ENCODE measurements around the gene ARFIP1. TPM values are rescaled to one million over a fixed set of nuclear protein-coding genes. Genes with fewer than 3 reads are reported as not detected.

ARFIP1 gene
- total and polyA plus RNA-seq, 12 donors = 7.4 to 18.7 (median 14.9) TPM

GRCh38 chr4:152803541-152803940, 23.8 kb downstream of the ARFIP1 start:
- ATAC-seq (no peak), DNase-seq (no peak)
- TF ChIP-seq CTCF (IDR thresholded peaks at IDR 0.05) = no peak
- Histone ChIP-seq H3K4me1 (peaks cover 0 to 21% (median 15%) of the 10 kb centered on the region in 9 donors), H3K27me3 (no peaks in the 10 kb centered on the region), H3K9me3 (peaks cover 0 to 3% (median 0%) of the 10 kb centered on the region in 11 donors), H3K36me3 (no peaks in the 10 kb centered on the region), H3K4me3 (no peak overlapping the region), H3K27ac (no peak overlapping the region)
- intact Hi-C loops (cut with DNase I) = no loop called here
- WGBS, 2 donors = 97 to 98% methylated on average over 1 of the region's 1 CpG

- no peak for TF ChIP-seq CTCF (IDR thresholded peaks at IDR 0.05)
- Histone ChIP-seq H3K27ac (no peak overlapping the region), H3K36me3 (no peaks in the 10 kb centered on the region), H3K9me3 (peaks cover 0 to 3% (median 0%) of the 10 kb centered on the region in 11 donors), H3K4me3 (no peak overlapping the region), H3K27me3 (no peaks in the 10 kb centered on the region), H3K4me1 (peaks cover 0 to 21% (median 15%) of the 10 kb centered on the region in 9 donors)
- intact Hi-C loops (cut with DNase I) = no loop called here
- peak in 1 of 8 donors; percentile 17 for ATAC-seq
- DNase-seq = no peak
- WGBS, 2 donors = 96 to 97% methylated on average over 2 of the region's 2 CpGs
Observed at GRCh38 chr4:152805071-152805650, 25.4 kb downstream of the ARFIP1 start.

- 81 to 89% methylated on average over 2 of the region's 2 CpGs for WGBS, 2 donors
- Histone ChIP-seq H3K27ac (no peak overlapping the region), H3K36me3 (no peaks in the 10 kb centered on the region), H3K4me3 (no peak overlapping the region), H3K9me3 (peaks cover 0 to 3% (median 0%) of the 10 kb centered on the region in 11 donors), H3K4me1 (peaks cover 0 to 21% (median 15%) of the 10 kb centered on the region in 9 donors), H3K27me3 (no peaks in the 10 kb centered on the region)
- intact Hi-C loops (cut with DNase I) = no loop called here
- no peak for TF ChIP-seq CTCF (IDR thresholded peaks at IDR 0.05)
- ATAC-seq = no peak
- DNase-seq = no peak
Observed at GRCh38 chr4:152805818-152806217, 26.1 kb downstream of the ARFIP1 start.

GRCh38 chr4:152806501-152807125, 26.9 kb downstream of the ARFIP1 start:
- intact Hi-C loops (cut with DNase I) = no loop called here
- DNase-seq (no peak), ATAC-seq (no peak)
- WGBS, 2 donors = 88 to 95% methylated on average over 3 of the region's 3 CpGs
- H3K27ac ChIP-seq = no peak overlapping the region
- H3K27me3 ChIP-seq = no peaks in the 10 kb centered on the region
- H3K36me3 ChIP-seq = no peaks in the 10 kb centered on the region
- H3K4me3 ChIP-seq = no peak overlapping the region
- peaks cover 0 to 3% (median 0%) of the 10 kb centered on the region in 11 donors for H3K9me3 ChIP-seq
- peaks cover 0 to 19% (median 15%) of the 10 kb centered on the region in 9 donors for H3K4me1 ChIP-seq
- TF ChIP-seq CTCF (IDR thresholded peaks at IDR 0.05) = no peak

All from heart right ventricle (tissue), 16 donors.